Testis (tissue), 2 donors: ENCODE results near the gene JUP.

Source experiments
- POLR2A ChIP-seq: fragments of 450-650 bp; IDR thresholded peaks from one replicate; pipeline ENCODE4 v1.6.1; 2017; ENCODE audit warnings: antibody characterized with exemption, mild to moderate bottlenecking, moderate library complexity
- TF ChIP-seq, protein P1 (sequence below), 3 experiments: fragments of 450-650 bp in 2 of 3; fragments of 200-600 bp in 1 of 3; sonication (generic) in 1 of 3; IDR thresholded peaks; one replicate each; pipeline ENCODE4 v1.5.1; 2016 to 2019; ENCODE audit warnings: antibody characterized with exemption in 3 of 3, mild to moderate bottlenecking in 2 of 3, moderate library complexity in 1 of 3

DNA sequence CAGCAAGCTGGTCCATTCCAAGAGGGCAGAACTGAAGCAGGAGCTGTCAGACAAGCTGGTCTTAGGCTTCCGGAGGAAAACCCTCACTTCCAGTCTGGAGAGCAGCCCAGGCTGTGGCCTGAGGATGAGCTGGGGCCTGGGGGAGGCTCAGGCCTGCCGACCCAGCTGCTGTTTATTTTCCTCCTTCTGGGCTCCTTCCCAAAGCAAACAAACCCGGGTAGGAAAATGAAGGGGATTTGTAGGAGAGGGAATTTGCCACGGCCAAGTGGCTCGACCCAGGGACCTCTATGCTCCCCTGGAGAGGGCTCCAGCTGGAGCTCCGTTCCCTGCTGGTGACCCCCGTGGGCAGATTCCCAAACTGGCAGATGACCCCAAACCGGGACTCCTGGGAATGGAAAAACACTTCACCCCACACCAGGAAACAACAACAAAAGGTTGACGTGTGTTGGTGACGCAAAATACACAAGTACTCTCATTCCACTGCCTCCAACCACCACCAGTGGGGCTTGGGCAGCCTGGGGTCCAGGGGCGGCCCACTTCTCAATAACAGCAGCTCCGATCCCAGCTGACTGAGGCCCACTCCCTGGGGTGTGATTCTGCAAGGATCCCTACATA lies 8.8 kb downstream of the JUP start:
- TF ChIP-seq POLR2A = no peak
- TF ChIP-seq, protein P1, sequence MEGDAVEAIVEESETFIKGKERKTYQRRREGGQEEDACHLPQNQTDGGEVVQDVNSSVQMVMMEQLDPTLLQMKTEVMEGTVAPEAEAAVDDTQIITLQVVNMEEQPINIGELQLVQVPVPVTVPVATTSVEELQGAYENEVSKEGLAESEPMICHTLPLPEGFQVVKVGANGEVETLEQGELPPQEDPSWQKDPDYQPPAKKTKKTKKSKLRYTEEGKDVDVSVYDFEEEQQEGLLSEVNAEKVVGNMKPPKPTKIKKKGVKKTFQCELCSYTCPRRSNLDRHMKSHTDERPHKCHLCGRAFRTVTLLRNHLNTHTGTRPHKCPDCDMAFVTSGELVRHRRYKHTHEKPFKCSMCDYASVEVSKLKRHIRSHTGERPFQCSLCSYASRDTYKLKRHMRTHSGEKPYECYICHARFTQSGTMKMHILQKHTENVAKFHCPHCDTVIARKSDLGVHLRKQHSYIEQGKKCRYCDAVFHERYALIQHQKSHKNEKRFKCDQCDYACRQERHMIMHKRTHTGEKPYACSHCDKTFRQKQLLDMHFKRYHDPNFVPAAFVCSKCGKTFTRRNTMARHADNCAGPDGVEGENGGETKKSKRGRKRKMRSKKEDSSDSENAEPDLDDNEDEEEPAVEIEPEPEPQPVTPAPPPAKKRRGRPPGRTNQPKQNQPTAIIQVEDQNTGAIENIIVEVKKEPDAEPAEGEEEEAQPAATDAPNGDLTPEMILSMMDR (IDR thresholded peaks at IDR 0.05) = no peak
